ENCODE results near the gene MGLL. TPM values are rescaled to one million over a fixed set of nuclear protein-coding genes. Genes with fewer than 3 reads are reported as not detected.

The MGLL gene
- total RNA-seq, 1 experiment from 2014 or later, result 6.8 TPM

- ATAC-seq, result no peak
- H3K4me3 ChIP-seq (replicated peaks in 1 of 2; ENCODE audit: low read depth in 1 of 2, low read length in 2 of 2), result no peak overlapping the region
- H3K9me3 ChIP-seq (ENCODE audit: control insufficient read depth in 1 of 2, insufficient read depth in 1 of 2, low read depth in 1 of 2, low read length in 2 of 2), result no peaks in the 10 kb centered on the region
- no peak for TF ChIP-seq ZFX (IDR thresholded peaks at IDR 0.05)
- no peak for TF ChIP-seq REST (IDR thresholded peaks at IDR 0.05; ENCODE audit: low read depth)
- TF ChIP-seq EZH2 (IDR thresholded peaks at IDR 0.05), result no peak
- TF ChIP-seq CTCF (IDR thresholded peaks at IDR 0.05 in 2 of 3, conservative IDR thresholded peaks at IDR 0.05 in 1 of 3; ENCODE audit: borderline replicate concordance in 1 of 3, insufficient read depth in 1 of 3, low read depth in 2 of 3, low read length in 2 of 3), result no peak
- TF ChIP-seq CEBPB (IDR thresholded peaks at IDR 0.05; ENCODE audit: low read depth), result no peak
- no peak for TF ChIP-seq POLR2A (IDR thresholded peaks at IDR 0.05; ENCODE audit: borderline replicate concordance, extremely low read depth, insufficient read depth, insufficient read length)
- no peak for TF ChIP-seq YY1 (IDR thresholded peaks at IDR 0.05; ENCODE audit: extremely low read depth, insufficient replicate concordance, low read depth, low read length)
- TF ChIP-seq POLR2AphosphoS5 (IDR thresholded peaks at IDR 0.05; ENCODE audit: low read depth, low read length), result no peak
- no peak for TF ChIP-seq ELF1 (IDR thresholded peaks at IDR 0.05; ENCODE audit: borderline replicate concordance, low read depth)
- no peak for TF ChIP-seq EZH2phosphoT487 (IDR thresholded peaks at IDR 0.05; ENCODE audit: borderline replicate concordance)
- TF ChIP-seq TCF7L2 (IDR thresholded peaks at IDR 0.05; ENCODE audit: borderline replicate concordance, extremely low read depth, insufficient read depth, insufficient read length), result no peak
- TF ChIP-seq SRF (IDR thresholded peaks at IDR 0.05; ENCODE audit: low read depth), result no peak
- no peak for TF ChIP-seq SP1 (IDR thresholded peaks at IDR 0.05; ENCODE audit: low read depth)
- no peak for TF ChIP-seq SIN3A (IDR thresholded peaks at IDR 0.05; ENCODE audit: low read depth)
- no peak for TF ChIP-seq JUND (IDR thresholded peaks at IDR 0.05)
- no peak for TF ChIP-seq ZBTB33 (IDR thresholded peaks at IDR 0.05; ENCODE audit: extremely low read depth, insufficient replicate concordance, low read length)
- no peak for TF ChIP-seq ZNF274 (IDR thresholded peaks at IDR 0.05; ENCODE audit: low read depth, low read length)
- TF ChIP-seq RAD21 (IDR thresholded peaks at IDR 0.05; ENCODE audit: low read depth), result no peak
- TF ChIP-seq FOSL1 (IDR thresholded peaks at IDR 0.05; ENCODE audit: low read depth), result no peak
- TF ChIP-seq MAX (IDR thresholded peaks at IDR 0.05), result no peak
- no peaks in the 10 kb centered on the region for H3K27me3 ChIP-seq (ENCODE audit: insufficient read depth, low read length)
- H3K4me1 ChIP-seq (ENCODE audit: control insufficient read depth in 1 of 2, insufficient read depth in 2 of 2, low read length in 2 of 2), result peaks cover 13 to 36% of the 10 kb centered on the region in 2 experiments
- intact Hi-C loops (cut with micrococcal nuclease), result no loop called here
- DNase-seq (ENCODE audit: low read depth, low spot score), result no peak
- no peak overlapping the region for H3K4me2 ChIP-seq (ENCODE audit: low read length)
- no peaks in the 10 kb centered on the region for H4K20me1 ChIP-seq (ENCODE audit: insufficient read depth)
- ChIA-PET POLR2A (no interaction called here), RAD21 (ENCODE audit: low non-redundant PET in 1 of 2, low total read pairs in 2 of 2, uncharacterized antibody in 2 of 2, unreplicated experiment in 2 of 2) (no interaction called here), CTCF (interaction anchor here (1.5 kb wide), 1 partner anchor 144 kb away, joined by 3 read pairs; no protein-coding TSS in a partner anchor)
- no TSS peak for BruUV-seq (replicated peaks)
- no peak overlapping the region for H3K27ac ChIP-seq (ENCODE audit: low read depth, low read length)
- no peak overlapping the region for H2AFZ ChIP-seq (ENCODE audit: low read depth, low read length, poor library complexity, severe bottlenecking)
- no peaks in the 10 kb centered on the region for H3K9me2 ChIP-seq (ENCODE audit: insufficient read depth)
- no peaks in the 10 kb centered on the region for H3K79me2 ChIP-seq (ENCODE audit: insufficient read depth, low read length)
- H3K36me3 ChIP-seq (ENCODE audit: control insufficient read depth in 1 of 2, insufficient read depth in 2 of 2, low read length in 2 of 2), result no peaks in the 10 kb centered on the region
- H3K9ac ChIP-seq (ENCODE audit: low read length), result 0 out of 2 replicates have a peak overlapping the region, but pooled peaks have one; percentile 49
Measured at GRCh38 chr3:127688416-127689265, 133.7 kb downstream of the MGLL start.
